CD14-positive monocyte (primary cell): ENCODE results near the gene RPS14. TPM values are rescaled to one million over a fixed set of nuclear protein-coding genes. Genes with fewer than 3 reads are reported as not detected.

Source experiments
- DNase-seq, 3 donors: peaks; one replicate each; pipeline ENCODE4 v3.0.0-alpha.2; 2011 to 2022
- H2AFZ ChIP-seq: 2 replicates; pipeline ENCODE4 v1.6.0; 2012; ENCODE audit warnings: mild to moderate bottlenecking, low read depth, low read length, inconsistent platforms; ENCODE audit not compliant: insufficient read depth, poor library complexity, severe bottlenecking
- H3K27ac ChIP-seq, 2 donors: 1 replicate in 1 of 2; 2 replicates in 1 of 2; pipeline ENCODE4 v1.5.1; 2012 to 2013; ENCODE audit warnings: low read length in 2 of 2, control low read depth in 1 of 2, inconsistent platforms in 1 of 2, low read depth in 1 of 2, mild to moderate bottlenecking in 1 of 2
- H3K27me3 ChIP-seq, 2 donors: one replicate each; pipeline versions ENCODE4 v1.6.0 to v1.6.1; 2011 to 2013; ENCODE audit warnings: low read length in 2 of 2; ENCODE audit not compliant: control insufficient read depth in 2 of 2, insufficient read depth in 2 of 2
- H3K36me3 ChIP-seq, 2 donors: replicated peaks in 1 of 2; 1 replicate in 1 of 2; 2 replicates in 1 of 2; pipeline versions ENCODE4 v1.5.1 to v1.6.1; 2012 to 2013; ENCODE audit warnings: low read length in 2 of 2, control low read depth in 1 of 2, inconsistent platforms in 1 of 2, mild to moderate bottlenecking in 1 of 2; ENCODE audit not compliant: insufficient read depth in 2 of 2, control insufficient read depth in 1 of 2
- H3K4me1 ChIP-seq, 2 donors: 1 replicate in 1 of 2; 2 replicates in 1 of 2; pipeline versions ENCODE4 v1.5.1 to v1.6.1; 2012 to 2013; ENCODE audit warnings: low read length in 2 of 2, control low read depth in 1 of 2, inconsistent platforms in 1 of 2, mild to moderate bottlenecking in 1 of 2, moderate library complexity in 1 of 2; ENCODE audit not compliant: insufficient read depth in 2 of 2, control insufficient read depth in 1 of 2
- H3K4me2 ChIP-seq: replicated peaks from 2 replicates; pipeline ENCODE3; 2012; ENCODE audit warnings: low read length, moderate library complexity, mild to moderate bottlenecking; ENCODE audit not compliant: poor library complexity, severe bottlenecking; ENCODE audit errors: extremely low read depth
- H3K4me3 ChIP-seq, 3 experiments: fragments of 200-600 bp in 1 of 3; sonication (generic) in 1 of 3; replicated peaks in 1 of 3; 1 replicate in 2 of 3; 2 replicates in 1 of 3; pipeline ENCODE4 v1.5.1; 2011 to 2013; ENCODE audit warnings: low read length in 3 of 3, mild to moderate bottlenecking in 3 of 3, control low read depth in 2 of 3, low read depth in 2 of 3, inconsistent platforms in 1 of 3, moderate library complexity in 1 of 3
- H3K79me2 ChIP-seq: 2 replicates; pipeline ENCODE4 v1.6.0; 2012; ENCODE audit warnings: mild to moderate bottlenecking, control low read depth, inconsistent platforms, low read length, moderate library complexity; ENCODE audit not compliant: insufficient read depth
- H3K9ac ChIP-seq: 2 replicates; pipeline ENCODE4 v1.6.0; 2017; ENCODE audit warnings: low read length, mild to moderate bottlenecking; ENCODE audit not compliant: insufficient read depth, poor library complexity, severe bottlenecking
- H3K9me3 ChIP-seq, 2 donors: replicated peaks in 1 of 2; 1 replicate in 1 of 2; 2 replicates in 1 of 2; pipeline versions ENCODE4 v1.5.1 to v1.6.1; 2012 to 2013; ENCODE audit warnings: low read length in 2 of 2, control low read depth in 1 of 2; ENCODE audit not compliant: control insufficient read depth in 1 of 2, insufficient read depth in 1 of 2
- H4K20me1 ChIP-seq: 2 replicates; pipeline ENCODE4 v1.6.0; 2012; ENCODE audit warnings: mild to moderate bottlenecking, low read length, control low read depth, moderate library complexity; ENCODE audit not compliant: insufficient read depth
- H3K27ac Mint-ChIP-seq, 7 donors: one replicate each; pipeline ENCODE4 v1.8.0; 2020; ENCODE audit warnings: mild to moderate bottlenecking in 7 of 7, mixed read lengths in 7 of 7, moderate library complexity in 6 of 7, inconsistent platforms in 2 of 7
- H3K27me3 Mint-ChIP-seq, 3 donors: one replicate each; pipeline ENCODE4 v1.8.0; 2021 to 2022; ENCODE audit warnings: low read depth in 3 of 3, mild to moderate bottlenecking in 3 of 3, mixed read lengths in 3 of 3, moderate library complexity in 3 of 3, inconsistent platforms in 1 of 3
- H3K36me3 Mint-ChIP-seq, 2 donors: one replicate each; pipeline ENCODE4 v1.8.0; 2020; ENCODE audit warnings: mixed read lengths in 2 of 2, inconsistent platforms in 1 of 2, mild to moderate bottlenecking in 1 of 2
- H3K4me1 Mint-ChIP-seq: one replicate; pipeline ENCODE4 v1.8.0; 2020; ENCODE audit warnings: mild to moderate bottlenecking, mixed read lengths
- H3K4me3 Mint-ChIP-seq, 2 donors: one replicate each; pipeline ENCODE4 v1.8.0; 2020; ENCODE audit warnings: mild to moderate bottlenecking in 2 of 2, mixed read lengths in 2 of 2, moderate library complexity in 1 of 2
- H3K9me3 Mint-ChIP-seq, 7 donors: one replicate each; pipeline ENCODE4 v1.8.0; 2020 to 2022; ENCODE audit warnings: mixed read lengths in 7 of 7, mild to moderate bottlenecking in 6 of 7, moderate library complexity in 6 of 7, inconsistent platforms in 2 of 7
- CTCF ChIP-seq: fragments of 200-600 bp; IDR thresholded peaks from one replicate; pipeline ENCODE4 v1.8.0; 2022; ENCODE audit warnings: antibody characterized with exemption, mild to moderate bottlenecking
- WGBS: methylation state at CpG from one replicate; pipeline ENCODE4 v1.1.5; 2013; ENCODE audit warnings: missing lambda C conversion rate; ENCODE audit not compliant: insufficient coverage; 5-methylcytosine and 5-hydroxymethylcytosine counted together
- intact Hi-C, 2 donors: fragments of 100-400 bp; cut with micrococcal nuclease; formaldehyde crosslinking; loops; one replicate each; pipeline versions ENCODE4 v1.15.0 to v1.15.1; 2023
- polyA plus RNA-seq, 3 donors: library from polyadenylated mRNA; depleted of rRNA in 1 of 3; unstranded in 2 of 3; stranded (reverse) in 1 of 3; fragments of 300-500 nt in 2 of 3; fragments of >200 nt in 1 of 3; fragmentation: Illumina TruSeq in 2 of 3; gene quantifications; 1 replicate in 2 of 3; 2 replicates in 1 of 3; pipeline ENCODE4 v1.2.3, GENCODE V29; 2012 to 2021

The RPS14 gene
- polyA plus RNA-seq, 3 donors, result 2,768 to 4,675 (median 3,499) TPM

- whole genome bisulfite sequencing, result 100% methylated on average over 5 of the region's 7 CpGs
- H3K79me2 ChIP-seq, result no peaks in the 10 kb centered on the region
- peaks cover 74% of the 10 kb centered on the region for H4K20me1 ChIP-seq
- Mint-ChIP-seq H3K9me3 (no peaks in the 10 kb centered on the region), H3K36me3 (peaks cover 77 to 99% of the 10 kb centered on the region in 2 donors), H3K27ac (peak overlapping the region in 2 of 7 donors; percentile 8 to 42), H3K27me3 (peaks cover 0 to 2% (median 1%) of the 10 kb centered on the region in 3 donors), H3K4me3 (no peak overlapping the region), H3K4me1 (no peaks in the 10 kb centered on the region)
- no peak overlapping the region for H3K27ac ChIP-seq
- peaks cover 84 to 98% of the 10 kb centered on the region in 2 donors for H3K36me3 ChIP-seq
- no peak for TF ChIP-seq CTCF
- no peak overlapping the region for H3K4me3 ChIP-seq
- H3K4me2 ChIP-seq, result no peak overlapping the region
- H3K27me3 ChIP-seq, result no peaks in the 10 kb centered on the region
- intact Hi-C loops, result no loop called here
- no peaks in the 10 kb centered on the region for H3K4me1 ChIP-seq
- DNase-seq, result no peak
- no peak overlapping the region for H3K9ac ChIP-seq
- H2AFZ ChIP-seq, result no peak overlapping the region
- H3K9me3 ChIP-seq, result no peaks in the 10 kb centered on the region
Measured at GRCh38 chr5:150392680-150393079, 56.9 kb downstream of the RPS14 start.

Other genes with a start within 250 kb of the RPS14 start
- not detected for gene CAMK2A, start 160.0 kb downstream of the RPS14 start, polyA plus RNA-seq
- gene ARSI, start 146.8 kb downstream of the RPS14 start, polyA plus RNA-seq, result not detected
- gene TCOF1, start 92.0 kb downstream of the RPS14 start, polyA plus RNA-seq, result 10 to 100 TPM in 1 of 3 donors, 1 to 10 TPM in 2; 1.4 to 18.0 (median 2.3) TPM
- gene CD74, start 36.8 kb downstream of the RPS14 start, polyA plus RNA-seq, result 1,000 to 10,000 TPM; 3,498 to 7,550 (median 4,939) TPM
- 10 to 100 TPM in 1 of 3 donors, 1 to 10 TPM in 2; 7.0 to 18.9 (median 7.5) TPM for gene NDST1, start 58.4 kb upstream of the RPS14 start, polyA plus RNA-seq
- gene SYNPO, start 190.9 kb upstream of the RPS14 start, polyA plus RNA-seq, result not detected
- not detected for gene MYOZ3, start 211.5 kb upstream of the RPS14 start, polyA plus RNA-seq